Thoracic aorta (tissue), 2 donors: ENCODE results near the gene PPM1M. TPM values are rescaled to one million over a fixed set of nuclear protein-coding genes. Genes with fewer than 3 reads are reported as not detected.

ENCODE experiments used
- ATAC-seq: fragments of 150-250 bp; one replicate; pipeline ENCODE4 v1.8.0; 2017; ENCODE audit warnings: low read depth; ENCODE audit not compliant: insufficient number of reproducible peaks, low FRiP score
- DNase-seq: peaks from one replicate; pipeline ENCODE4 v3.0.0-alpha.2; 2020; ENCODE audit warnings: low spot score
- H3K27ac ChIP-seq, 2 donors: fragments of 200-600 bp; sonication (generic); 1 replicate in 1 of 2; 2 replicates in 1 of 2; pipeline ENCODE4 v1.5.1; 2016; ENCODE audit warnings: mild to moderate bottlenecking in 2 of 2, moderate library complexity in 2 of 2
- H3K27me3 ChIP-seq: fragments of 200-600 bp; sonication (generic); replicated peaks from 2 replicates; pipeline ENCODE4 v1.6.0; 2016; ENCODE audit warnings: mild to moderate bottlenecking; ENCODE audit not compliant: insufficient read depth
- H3K36me3 ChIP-seq: fragments of 200-600 bp; sonication (generic); one replicate; pipeline ENCODE4 v1.5.1; 2016
- H3K4me1 ChIP-seq, 2 donors: fragments of 200-600 bp; sonication (generic); 1 replicate in 1 of 2; 2 replicates in 1 of 2; pipeline versions ENCODE4 v1.5.1 to v1.6.0; 2016; ENCODE audit warnings: low read depth in 2 of 2, mild to moderate bottlenecking in 1 of 2; ENCODE audit not compliant: control insufficient read depth in 1 of 2
- H3K4me3 ChIP-seq: fragments of 200-600 bp; sonication (generic); 2 replicates; pipeline ENCODE4 v1.5.1; 2016; ENCODE audit warnings: mild to moderate bottlenecking
- H3K9me3 ChIP-seq: fragments of 200-600 bp; sonication (generic); 2 replicates; pipeline ENCODE4 v1.5.1; 2016
- CTCF ChIP-seq: fragments of 200-600 bp; sonication (generic); IDR thresholded peaks from one replicate; pipeline ENCODE4 v1.5.1; 2019; ENCODE audit warnings: antibody characterized with exemption
- total RNA-seq, 2 donors: library from RNA; depleted of rRNA; stranded (reverse); fragments of >200 nt; gene quantifications; one replicate each; pipeline versions ENCODE4 v1.1.0 to v1.2.3, GENCODE V29; 2016

The PPM1M gene
- total RNA-seq, 2 donors from 2014 or later, result 41.6 to 51.9 TPM

GRCh38 chr3:52242039-52242438 lies 3.5 kb upstream of the PPM1M start:
- ATAC-seq (no peak), DNase-seq (no peak)
- Histone ChIP-seq H3K36me3 (no peaks in the 10 kb centered on the region), H3K4me1 (peaks cover 16 to 54% of the 10 kb centered on the region in 2 donors), H3K27me3 (no peaks in the 10 kb centered on the region), H3K9me3 (no peaks in the 10 kb centered on the region), H3K4me3 (no peak overlapping the region), H3K27ac (no peak overlapping the region)
- no peak for TF ChIP-seq CTCF

- ATAC-seq, result no peak
- Histone ChIP-seq H3K36me3 (peaks cover under 1% of the 10 kb centered on the region), H3K4me1 (peaks cover 3 to 45% of the 10 kb centered on the region in 2 donors), H3K27me3 (no peaks in the 10 kb centered on the region), H3K9me3 (no peaks in the 10 kb centered on the region), H3K27ac (peak overlapping the region in 1 of 2 donors; percentile 96), H3K4me3 (no peak overlapping the region)
- DNase-seq, result no peak
- TF ChIP-seq CTCF, result no peak
Observed at GRCh38 chr3:52243791-52244628, 1.5 kb upstream of the PPM1M start.

GRCh38 chr3:52246264-52246620 lies 683 bp downstream of the PPM1M start:
- peak overlapping the region; percentile 79 to 96 for H3K27ac ChIP-seq
- no peak for TF ChIP-seq CTCF
- peak overlapping the region; percentile 83 for H3K4me3 ChIP-seq
- DNase-seq, result no peak
- H3K9me3 ChIP-seq, result no peaks in the 10 kb centered on the region
- H3K27me3 ChIP-seq, result no peaks in the 10 kb centered on the region
- H3K36me3 ChIP-seq, result peaks cover 10% of the 10 kb centered on the region
- ATAC-seq, result no peak
- peaks cover 0 to 31% of the 10 kb centered on the region in 2 donors for H3K4me1 ChIP-seq

DNA sequence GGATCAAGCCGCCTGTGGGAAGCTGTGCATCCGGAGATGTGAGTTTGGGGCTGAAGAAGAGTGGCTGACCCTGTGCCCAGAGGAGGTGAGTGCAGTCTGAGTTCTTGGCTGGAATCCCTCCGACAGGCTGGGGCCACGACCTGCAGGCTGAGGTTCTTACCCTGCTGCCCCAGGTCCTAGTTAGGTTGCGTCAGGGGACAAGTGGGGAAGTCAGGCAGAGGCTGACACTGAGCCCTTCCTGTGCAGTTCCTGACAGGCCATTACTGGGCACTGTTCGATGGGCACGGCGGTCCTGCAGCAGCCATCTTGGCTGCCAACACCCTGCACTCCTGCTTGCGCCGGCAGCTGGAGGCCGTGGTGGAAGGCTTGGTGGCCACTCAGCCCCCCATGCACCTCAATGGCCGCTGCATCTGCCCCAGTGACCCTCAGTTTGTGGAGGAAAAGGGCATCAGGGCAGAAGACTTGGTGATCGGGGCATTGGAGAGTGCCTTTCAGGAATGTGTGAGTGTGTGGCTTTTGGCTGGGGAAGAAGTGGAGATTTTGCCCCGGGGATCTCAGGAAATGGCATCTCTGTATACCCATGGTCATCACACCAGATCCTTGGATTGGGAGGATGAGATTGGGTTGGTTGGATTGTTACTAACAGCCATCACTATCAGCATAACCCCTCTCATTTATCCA lies 1.3 kb downstream of the PPM1M start:
- Histone ChIP-seq H3K36me3 (peaks cover 10% of the 10 kb centered on the region), H3K27me3 (no peaks in the 10 kb centered on the region), H3K27ac (peak overlapping the region; percentile 79 to 96), H3K4me1 (peaks cover 0 to 31% of the 10 kb centered on the region in 2 donors), H3K4me3 (peak overlapping the region; percentile 83), H3K9me3 (no peaks in the 10 kb centered on the region)
- DNase-seq (no peak), ATAC-seq (no peak)
- TF ChIP-seq CTCF, result no peak

DNA sequence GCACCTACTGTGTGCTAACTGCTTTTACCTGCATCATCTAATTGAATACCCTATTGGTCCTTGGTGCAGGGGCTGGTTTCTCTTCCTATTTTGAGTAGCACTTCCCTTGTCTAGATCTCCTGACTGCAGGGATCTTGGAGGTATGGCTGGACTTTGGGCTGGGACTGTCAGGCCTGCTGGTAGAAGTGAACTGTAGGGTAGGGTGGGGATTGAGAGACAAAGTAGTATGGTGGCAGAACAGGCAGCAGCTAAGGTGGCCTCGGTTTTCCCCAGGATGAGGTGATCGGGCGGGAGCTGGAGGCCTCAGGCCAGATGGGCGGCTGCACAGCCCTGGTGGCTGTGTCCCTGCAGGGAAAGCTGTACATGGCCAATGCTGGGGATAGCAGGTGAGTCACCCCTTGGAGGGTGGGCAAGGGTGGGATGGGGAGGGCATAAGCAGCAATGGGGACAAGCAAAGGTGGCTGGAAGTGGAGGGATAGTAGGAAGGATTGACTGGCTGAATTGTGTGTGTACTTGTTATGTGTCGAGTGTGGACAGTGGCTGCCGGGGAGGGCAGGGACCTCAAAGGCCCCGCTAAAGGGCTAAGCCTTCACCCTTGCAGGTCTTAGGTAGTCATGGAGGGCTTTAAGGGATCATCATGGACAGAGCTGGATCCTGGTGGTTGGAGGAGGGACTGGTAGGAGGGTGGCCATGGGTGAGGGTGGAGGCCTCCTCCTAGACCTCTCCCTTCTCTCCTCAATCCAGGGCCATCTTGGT lies 2.0 kb downstream of the PPM1M start:
- ATAC-seq (no peak), DNase-seq (no peak)
- TF ChIP-seq CTCF, result no peak
- Histone ChIP-seq H3K36me3 (peaks cover 10% of the 10 kb centered on the region), H3K4me1 (peaks cover 0 to 31% of the 10 kb centered on the region in 2 donors), H3K4me3 (peak overlapping the region; percentile 83), H3K9me3 (no peaks in the 10 kb centered on the region), H3K27ac (no peak overlapping the region), H3K27me3 (no peaks in the 10 kb centered on the region)
